Midbrain (tissue), 1 donor: Measurements from ENCODE around the gene HORMAD2.

ENCODE experiments used
- DNase-seq: peaks from one replicate; lab custom pipeline; 2025; lab: John Stamatoyannopoulos, UW

HORMAD2 gene

DNA sequence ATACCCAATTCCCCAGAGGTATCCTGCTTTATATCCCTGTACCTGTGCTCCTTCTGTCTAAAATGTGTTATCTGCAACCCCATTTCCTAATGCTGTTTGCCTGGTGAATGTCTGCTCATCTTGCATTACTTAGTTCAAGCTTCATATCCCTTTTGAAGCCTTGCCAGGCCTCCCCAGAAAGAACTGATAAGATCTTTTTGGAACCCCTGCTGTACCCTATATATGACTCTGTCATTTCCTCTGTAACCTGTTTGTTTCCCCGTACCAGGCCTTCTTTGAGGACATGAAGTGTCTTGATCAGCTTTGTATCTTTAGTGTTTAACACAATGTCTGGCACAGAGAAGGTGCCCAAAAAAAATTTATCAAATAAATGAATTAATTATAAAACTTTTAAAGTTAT is 88.7 kb downstream of the HORMAD2 start:
- DNase-seq: no peak

DNA sequence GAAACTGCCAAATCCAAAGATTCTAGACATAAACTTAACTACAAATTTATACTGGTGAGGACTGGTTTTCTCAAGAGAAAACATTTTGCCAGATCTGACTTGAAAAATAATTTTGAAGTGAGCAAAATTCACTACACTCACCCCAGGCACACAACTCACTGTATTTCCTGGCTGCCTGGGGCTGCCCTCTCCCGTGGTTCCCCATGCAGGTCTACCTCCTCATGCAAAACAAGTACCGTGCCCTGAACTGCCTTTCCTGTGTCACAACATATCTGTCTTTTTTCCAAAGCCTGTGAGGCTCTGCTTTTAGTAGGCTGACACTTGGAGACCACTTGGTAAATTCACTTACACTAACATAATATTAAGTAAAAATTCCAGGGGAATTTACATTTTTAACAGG is 89.9 kb downstream of the HORMAD2 start:
- no peak for DNase-seq

DNA sequence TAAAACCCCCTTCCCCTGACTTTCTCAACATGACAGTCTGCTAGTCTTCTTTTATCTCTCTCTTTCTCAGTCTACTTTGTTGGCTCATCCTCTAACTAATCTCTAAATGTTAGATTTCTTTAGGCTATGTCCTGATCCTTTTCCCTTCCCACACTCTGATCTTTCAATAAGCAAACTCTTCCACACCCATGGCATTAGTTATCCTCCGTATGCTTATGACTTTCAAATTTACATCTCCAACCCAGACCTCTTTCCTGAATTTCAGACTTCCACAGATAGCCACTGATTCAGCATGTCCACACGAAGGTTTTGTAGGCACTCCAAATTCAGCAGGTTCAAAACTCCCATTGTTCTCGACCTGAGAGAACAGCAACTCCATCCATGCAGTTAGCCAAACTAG is 90.7 kb downstream of the HORMAD2 start:
- no peak for DNase-seq

DNA sequence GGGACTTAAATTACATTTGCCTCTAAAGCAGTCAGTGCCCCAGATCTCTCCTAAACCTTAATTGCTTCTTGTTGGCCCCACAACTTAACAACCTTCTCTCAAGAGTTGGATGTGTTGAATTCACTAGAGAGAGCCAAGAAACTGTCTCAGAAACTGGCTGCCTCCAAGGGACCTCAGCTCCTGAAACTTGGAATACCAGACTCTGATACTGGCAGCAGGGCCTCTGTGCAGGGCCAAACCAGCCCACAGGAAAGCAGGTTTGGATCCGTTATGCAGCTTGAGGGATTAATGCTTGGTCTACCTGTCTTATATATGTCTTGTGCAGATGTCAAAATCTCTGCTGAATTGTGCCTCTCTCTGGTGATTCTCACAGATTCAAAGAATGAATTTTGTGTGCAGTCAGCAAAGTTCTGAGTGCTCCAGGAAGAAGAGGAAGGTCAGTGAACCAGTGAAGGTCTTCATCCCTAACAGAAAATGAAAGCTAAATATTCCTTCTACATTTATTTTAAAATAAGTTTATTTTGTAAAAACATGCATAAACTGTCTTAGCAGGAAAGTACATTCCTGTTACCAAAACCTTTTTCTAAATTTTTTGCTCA is 95.5 kb downstream of the HORMAD2 start:
- no peak for DNase-seq

DNA sequence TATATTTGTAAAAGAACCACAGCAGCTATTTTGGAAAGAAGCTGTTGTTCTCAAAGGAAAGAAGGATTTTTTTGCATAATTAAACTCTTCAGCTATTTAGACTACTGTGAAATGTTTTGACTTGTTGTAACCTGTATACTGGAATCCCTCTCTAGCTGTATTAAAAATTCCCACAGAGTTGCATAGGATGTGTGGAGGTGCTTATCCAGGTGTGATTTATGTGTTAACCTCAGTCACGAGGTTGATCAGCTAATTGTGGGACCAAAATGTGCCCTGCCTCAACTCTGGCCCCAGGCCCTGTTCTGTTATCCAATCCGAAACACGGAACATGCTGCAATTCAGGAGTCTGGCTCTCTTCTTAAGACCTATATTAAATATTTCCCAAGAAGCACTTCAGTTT is 96.2 kb downstream of the HORMAD2 start:
- no peak for DNase-seq

DNA sequence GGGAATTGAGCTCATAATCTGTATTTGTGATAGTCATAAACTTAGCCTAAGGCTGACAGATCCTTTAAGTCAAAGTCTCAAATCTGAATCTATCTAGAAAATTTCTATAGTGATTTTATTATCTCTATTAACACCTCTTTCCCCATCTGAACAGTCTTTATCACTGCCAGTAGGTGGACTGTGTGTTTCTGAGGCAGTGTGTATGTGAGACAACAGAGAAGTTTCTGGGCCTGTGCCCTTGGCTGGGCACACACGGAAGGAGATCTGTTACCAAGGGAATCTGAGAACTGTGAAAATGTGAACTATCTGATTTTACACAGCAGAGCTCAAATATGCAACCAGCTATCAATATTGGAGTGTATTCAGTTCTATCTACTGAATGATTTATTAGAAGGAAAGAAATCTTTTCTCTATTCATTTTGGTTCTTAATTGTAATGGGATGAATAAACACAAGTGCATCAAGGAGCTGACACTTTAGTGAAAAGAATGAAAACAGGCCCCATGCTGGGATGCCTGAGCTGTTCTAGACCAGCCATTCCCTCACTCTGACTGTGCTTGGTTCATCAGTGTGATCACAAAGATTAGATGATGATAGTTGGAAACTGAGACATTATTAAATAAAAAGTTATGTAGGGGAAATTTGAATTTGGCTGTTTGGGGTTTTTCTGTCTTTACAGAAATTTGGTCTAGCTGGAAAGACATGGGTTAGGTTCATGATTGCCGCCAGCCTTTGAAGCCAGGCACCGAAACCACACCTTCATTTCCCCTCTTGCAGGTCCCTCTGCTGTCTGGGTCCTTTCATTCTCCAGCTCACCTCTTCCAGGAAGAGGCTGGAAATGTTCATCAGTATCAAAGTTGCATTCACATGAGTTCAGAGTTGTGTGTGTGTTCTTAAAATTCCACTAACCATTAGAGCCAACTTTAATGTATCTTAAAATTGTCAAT is 98.2 kb downstream of the HORMAD2 start:
- DNase-seq: no peak

DNA sequence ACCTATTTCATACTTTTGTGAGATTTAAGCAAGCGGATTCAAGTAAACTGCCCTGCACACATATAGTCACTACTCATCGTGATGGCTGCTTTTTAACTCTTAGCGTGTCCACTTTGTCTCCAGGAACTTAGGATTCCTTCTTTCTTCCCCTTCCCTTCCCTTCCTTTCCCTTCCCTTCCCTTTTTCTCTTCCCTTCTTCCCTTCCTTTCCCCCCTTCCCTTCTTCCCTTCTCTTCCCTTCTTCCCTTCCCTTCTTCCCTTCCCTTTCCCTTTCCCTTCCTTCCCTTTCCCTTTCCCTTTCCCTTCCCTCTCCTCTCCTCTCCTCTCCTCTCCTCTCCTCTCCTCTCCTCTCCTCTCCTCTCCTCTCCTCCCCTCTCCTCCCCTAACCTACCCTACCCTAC is 100.4 kb downstream of the HORMAD2 start:
- DNase-seq: no peak

DNA sequence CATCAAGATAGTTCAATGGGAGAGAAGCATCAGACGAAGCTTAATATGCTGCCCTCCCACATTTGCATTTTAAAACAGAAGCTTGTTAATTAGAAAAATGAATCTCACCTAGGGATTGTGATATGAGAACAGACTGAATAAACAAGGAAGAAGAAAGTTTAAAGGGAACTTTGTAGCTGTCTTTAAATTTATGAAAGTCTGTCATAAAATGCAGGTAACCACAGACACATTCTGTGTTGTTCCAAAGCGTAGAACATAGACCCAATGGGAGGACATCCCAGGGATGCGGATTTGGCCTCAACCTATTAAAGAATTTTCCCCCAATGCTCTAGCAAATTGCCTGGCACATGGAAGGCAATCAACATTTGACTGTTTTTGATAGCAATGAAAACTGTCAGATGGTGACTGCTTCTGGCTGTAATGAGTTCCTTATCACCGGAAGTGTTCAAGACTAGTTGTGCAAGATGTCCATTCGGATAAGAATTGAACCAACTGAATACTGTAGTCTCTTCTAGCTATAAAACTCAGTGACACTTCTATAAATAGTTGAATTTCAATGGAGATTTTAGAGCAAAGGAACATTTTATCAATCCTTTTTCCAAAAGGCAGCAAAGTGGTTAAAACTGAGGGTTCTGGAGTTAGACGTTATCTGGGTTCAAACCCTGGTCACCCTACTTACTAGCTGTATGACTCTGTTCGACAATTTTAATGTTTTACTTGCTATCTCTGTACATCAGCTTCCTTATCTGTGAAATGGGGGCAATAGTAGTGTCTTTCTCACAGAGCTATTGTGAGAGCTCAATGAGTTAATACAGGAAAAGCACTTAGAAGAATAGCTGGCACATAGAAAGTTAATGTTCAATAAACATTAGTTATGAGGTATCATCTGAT is 101.4 kb downstream of the HORMAD2 start:
- no peak for DNase-seq

DNA sequence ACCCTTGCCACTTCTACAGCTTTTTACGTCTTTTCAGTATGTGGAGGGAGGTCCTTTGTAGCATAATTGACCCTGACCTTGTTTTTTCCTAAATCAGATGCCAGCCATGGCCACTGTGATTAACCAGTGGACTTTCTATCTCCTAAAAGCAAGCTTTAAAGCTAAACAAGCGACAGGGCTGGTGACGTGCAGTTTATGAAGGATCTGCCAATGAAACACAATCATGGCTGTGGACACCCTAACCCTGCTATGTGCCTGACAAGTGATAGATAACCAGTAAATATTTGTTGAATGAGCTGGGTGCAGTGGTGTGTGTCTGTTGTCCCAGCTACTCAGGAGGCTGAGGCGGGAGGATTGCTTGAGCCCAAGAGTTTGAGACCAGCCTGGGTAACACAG is 102.1 kb downstream of the HORMAD2 start:
- DNase-seq: no peak

DNA sequence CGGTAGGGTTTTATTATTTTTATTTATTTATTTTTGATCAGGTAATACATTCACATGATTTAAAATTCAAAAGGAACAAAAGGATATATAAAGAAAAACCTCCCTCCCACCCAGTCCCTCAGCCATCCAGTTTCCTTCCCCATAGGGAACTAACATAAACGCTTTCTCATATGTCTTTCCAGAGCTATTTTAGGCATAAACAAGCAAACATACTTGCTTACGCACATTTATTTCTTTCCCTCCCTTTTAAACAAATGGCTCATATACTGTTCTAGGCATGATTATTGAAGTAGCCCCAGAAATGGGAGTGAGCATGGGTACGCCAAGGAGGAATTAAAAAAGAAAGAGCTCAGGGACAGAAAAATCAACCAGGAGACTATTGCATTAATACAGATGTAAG is 102.6 kb downstream of the HORMAD2 start:
- DNase-seq: no peak

DNA sequence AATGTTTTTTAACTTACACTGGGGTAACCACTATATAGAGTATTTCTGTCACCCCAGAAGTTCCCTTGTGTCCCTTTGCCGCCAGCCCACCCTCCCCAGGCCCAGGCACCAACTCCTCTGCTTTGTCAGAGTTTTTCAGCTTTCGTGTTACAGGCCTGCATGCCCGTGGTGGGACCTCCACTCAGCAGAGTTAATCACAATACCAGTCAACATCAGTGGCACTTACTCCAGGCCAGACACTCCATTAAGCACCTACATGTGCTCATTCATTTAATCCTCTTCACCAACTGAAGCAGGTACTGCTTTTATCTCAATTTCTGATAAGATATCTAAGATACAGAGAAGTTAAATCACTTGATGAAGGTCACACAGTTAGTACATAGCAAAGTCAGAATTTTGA is 103.0 kb downstream of the HORMAD2 start:
- DNase-seq: no peak

DNA sequence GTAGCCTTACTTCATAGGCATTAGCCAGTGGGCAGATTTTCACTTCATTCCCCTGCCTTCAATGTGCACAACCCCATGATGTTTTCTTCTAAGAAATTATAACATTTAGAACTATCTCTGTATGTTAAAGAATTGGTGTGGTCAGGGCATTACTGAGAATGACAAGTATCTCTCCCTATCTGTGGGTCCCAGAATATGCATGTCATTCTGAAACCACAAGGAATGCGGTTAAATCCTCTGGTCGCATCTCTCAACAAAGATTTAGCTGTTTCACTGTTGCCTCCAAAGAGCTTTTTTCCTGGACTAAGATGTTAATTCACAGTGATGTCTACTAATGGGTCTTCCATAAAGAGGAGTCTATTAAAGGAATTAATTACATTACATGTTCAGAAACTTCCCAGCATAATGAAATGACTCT is 103.6 kb downstream of the HORMAD2 start:
- no peak for DNase-seq

DNA sequence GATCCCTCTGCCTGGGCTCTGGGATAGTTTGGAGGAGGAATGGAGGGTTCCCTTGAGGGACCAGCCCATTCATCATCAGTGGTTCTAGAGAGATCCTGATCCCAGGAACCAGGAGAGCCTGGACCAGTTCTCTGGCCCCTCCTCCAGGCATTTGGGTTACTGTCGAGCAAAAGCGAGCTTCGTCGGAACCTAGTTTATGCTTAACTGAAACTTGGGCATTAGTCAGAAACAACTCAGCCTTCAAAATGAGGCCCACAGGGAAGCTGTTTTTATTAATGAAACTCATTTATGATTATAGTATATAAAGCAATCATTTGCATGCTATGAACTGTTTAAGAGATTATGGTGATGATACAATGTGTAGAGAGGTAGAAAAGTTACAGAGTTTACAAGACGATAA is 104.9 kb downstream of the HORMAD2 start:
- no peak for DNase-seq

DNA sequence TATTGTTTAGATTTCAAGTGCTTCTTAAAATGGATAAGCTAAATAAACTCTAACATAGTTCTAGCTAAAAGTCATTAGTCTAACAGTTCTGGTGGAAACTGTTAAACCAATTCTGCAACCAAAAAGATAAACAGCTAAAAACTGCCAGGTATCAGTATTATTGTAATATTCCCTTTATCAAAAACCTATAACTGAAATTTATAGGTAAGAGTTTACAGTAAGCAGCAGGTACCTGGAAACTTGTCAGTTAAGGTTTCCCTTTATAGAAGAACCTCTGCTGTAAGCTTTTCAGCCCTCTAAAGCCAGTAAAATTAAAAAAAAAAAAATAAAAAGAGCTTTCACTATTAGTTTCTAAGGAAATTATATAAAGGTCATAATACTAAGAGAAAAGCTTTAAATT is 105.3 kb downstream of the HORMAD2 start:
- no peak for DNase-seq

DNA sequence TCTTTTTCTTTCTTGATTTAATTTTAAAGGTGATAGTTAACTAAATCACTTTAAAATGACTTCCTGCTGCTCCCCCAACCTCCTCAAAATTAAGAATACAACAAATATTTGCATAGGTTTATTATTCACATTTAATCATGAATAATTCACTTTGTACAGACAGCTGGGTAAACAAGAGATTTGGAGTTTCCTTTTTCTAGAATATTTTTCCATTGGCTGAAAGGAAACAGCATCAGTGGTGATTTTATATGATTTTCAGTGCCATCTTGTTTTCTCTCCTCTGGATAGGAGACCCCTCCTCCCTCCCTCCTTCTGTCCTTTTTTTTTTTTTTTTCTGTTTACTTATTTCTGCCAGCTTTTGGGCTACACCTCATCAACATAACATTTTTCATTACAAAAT is 105.8 kb downstream of the HORMAD2 start:
- no peak for DNase-seq

DNA sequence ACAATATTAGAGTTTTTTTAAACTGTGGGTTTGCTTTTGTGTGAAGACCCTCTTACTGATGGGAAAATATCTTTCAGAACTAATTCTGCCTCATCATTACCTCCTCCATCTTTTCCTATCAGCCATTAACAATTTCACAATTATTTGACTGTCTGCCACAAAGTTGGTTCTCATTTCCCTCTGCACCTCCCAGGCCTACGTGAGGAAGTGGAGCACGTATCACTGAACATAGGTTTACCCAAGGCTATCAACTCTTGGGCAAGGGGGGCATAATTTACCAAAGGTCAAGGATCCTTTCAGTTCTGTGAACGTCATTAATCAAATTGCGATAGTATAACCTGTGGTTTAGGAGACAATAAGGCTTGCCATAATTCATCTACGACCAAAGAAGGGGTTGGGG is 106.2 kb downstream of the HORMAD2 start:
- no peak for DNase-seq

DNA sequence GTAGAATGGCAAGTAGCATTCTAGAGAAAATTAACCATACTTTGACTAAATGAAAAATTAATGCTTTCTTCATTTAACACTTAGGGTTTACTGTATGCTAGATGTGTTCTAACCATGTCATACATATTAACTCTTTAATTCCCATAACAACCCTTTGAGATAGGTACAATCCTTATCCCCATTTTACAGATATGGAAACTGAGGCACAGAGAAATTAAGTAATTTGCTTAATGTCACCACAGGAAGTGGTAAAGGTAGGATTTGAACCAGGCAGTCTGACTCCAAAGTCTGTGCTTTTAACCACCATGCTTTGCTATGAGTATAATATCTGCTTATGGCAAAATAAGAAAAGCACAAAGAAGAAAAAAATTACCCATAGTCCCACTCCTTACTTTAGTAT is 106.8 kb downstream of the HORMAD2 start:
- DNase-seq: no peak

DNA sequence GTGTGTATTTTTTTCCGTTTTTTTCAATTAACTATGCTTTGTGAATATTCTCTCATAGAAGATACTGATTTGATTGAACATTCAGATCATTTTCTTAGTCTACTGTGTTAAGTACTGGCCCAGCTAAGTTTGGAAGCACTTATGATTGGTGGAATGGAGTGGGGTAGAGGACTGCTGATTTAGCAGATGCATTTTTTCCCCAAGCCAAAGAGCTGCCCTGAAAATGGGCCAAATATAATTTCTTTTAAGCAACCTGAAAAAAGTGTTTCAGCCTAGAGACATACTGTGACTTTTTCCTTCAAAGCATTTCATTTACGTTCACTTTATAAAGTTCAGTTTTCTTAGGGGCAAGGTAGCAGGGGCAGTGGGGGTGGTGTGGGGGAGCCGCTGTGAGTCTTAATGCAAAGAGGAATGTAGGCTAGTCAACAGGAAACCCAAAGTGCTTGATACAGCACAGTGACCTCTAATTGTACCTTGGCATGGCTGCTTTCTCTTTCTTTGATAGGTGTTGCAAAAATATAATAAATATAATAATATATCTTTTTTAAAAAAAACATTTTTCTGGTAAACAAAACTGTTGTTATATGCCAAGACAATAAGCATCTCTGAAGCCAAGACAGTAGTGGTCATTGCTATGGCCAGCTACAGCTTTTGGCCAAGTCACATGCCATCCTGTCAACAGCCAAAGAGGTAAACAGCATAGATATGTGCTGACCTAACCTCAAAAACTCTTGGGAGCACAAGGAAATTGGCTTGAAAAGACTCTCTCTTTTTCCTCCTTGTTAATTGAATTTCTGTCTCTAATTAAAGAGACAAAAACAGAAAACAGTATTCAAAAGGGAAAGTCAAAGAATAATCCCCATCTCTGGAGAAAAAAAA is 107.5 kb downstream of the HORMAD2 start:
- DNase-seq: no peak

DNA sequence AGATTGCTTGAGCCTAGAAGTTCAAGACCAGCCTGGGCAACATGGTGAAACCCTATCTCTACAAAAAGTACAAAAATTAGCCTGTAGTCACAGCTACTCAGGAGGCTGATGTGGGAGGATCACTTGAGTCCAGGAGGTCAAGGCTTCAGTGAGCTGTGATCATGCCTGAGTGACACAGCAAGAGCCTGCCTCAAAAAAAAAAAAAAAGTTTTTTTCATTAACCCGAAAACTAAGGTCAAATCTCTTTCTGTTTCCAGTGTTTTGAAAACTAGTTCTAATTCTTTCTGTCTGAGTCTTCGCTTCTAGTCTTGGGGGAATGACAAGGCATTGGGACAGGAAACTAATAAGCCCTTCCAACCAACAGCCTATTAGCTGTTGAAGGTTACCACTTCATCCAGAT is 108.6 kb downstream of the HORMAD2 start:
- DNase-seq: no peak

DNA sequence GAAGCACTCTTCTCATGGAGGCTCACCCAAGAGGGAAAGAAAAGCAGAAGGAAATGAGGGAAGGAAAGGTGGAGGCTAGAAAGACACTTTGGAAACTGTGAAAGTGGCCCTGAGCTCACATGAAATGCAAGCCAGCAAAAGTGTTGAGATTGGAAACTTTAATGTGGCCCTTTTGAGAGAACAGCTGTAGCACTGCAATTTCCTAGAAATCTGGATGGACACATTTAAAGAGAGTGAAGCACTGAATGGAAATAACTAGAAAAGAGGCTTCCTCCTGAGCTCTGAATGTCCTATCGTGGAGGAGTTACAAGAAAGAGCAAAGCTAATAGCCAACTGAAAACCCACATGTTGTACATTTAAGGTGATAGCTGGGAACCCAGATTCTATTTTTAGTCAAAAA is 110.3 kb downstream of the HORMAD2 start:
- DNase-seq: no peak

DNA sequence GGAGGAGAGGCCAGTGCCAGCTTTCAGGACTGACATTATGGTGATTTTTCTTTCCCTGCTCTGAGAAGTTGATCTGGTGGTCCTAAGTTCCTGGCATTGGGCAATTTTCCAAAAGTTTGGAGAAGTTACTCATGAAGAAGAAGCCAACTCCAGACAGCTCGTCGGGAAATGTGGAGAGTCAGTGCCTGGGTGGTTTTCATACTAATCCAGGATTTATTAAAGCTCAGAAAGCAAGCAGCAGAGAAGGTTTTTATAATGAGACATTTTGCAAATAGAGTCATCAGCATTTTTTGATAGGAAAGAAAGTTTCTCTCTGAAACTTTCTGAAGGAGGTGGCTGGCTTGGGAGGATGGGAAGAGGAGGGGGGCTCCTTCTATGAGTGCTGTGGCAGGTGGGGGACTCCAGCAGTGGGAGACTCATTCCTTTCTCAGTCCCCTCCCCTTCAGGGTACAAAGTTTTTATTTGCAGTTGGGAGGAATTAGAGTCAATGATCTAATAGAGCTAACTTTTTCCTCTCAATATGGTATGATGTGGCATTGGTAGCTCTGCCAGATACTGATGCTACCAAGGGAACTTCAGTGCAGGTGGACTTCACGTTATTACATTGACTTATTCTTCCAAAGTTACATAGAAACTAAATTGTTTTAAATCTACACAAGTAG is 110.9 kb downstream of the HORMAD2 start:
- DNase-seq: no peak
